ENCODE measurements around the gene PAPOLA. TPM values are rescaled to one million over a fixed set of nuclear protein-coding genes. Genes with fewer than 3 reads are reported as not detected.

PAPOLA gene
- total and polyA plus RNA-seq, 9 of the 15 experiments (the other 6 are each of a cell fraction or from before 2014, with no cell fraction given), result 51.1 to 199 (median 95.8) TPM

- no peak for TF ChIP-seq TRIM25 (IDR thresholded peaks at IDR 0.05; ENCODE audit: borderline replicate concordance)
- no peak for TF ChIP-seq SIX5 (IDR thresholded peaks at IDR 0.05; ENCODE audit: borderline replicate concordance in 1 of 2, insufficient read depth in 1 of 2, low read depth in 1 of 2, low read length in 2 of 2)
- no peak for TF ChIP-seq BRF1 (IDR thresholded peaks at IDR 0.05; ENCODE audit: borderline replicate concordance, extremely low read depth, insufficient read length)
- TF ChIP-seq TBL1XR1 (IDR thresholded peaks at IDR 0.05; ENCODE audit: low read length in 2 of 2), result no peak
- no peak for TF ChIP-seq JUN (IDR thresholded peaks at IDR 0.05; ENCODE audit: borderline replicate concordance, low read depth, low read length)
- no peak for TF ChIP-seq JUN (CRISPR knock-in tag; IDR thresholded peaks at IDR 0.05; ENCODE audit: borderline replicate concordance)
- no peak for TF ChIP-seq RBM15 (IDR thresholded peaks at IDR 0.05; ENCODE audit: insufficient read depth, low read length)
- TF ChIP-seq JUNB (CRISPR knock-in tag; conservative IDR thresholded peaks at IDR 0.05), result no peak
- TF ChIP-seq SMC3 (conservative IDR thresholded peaks at IDR 0.05; ENCODE audit: insufficient read depth, low read depth, low read length), result no peak
- TF ChIP-seq ZNF146 (CRISPR knock-in tag; IDR thresholded peaks at IDR 0.05; ENCODE audit: unreplicated experiment), result no peak
- no peak for TF ChIP-seq GTF2A2 (tag; IDR thresholded peaks at IDR 0.05)
Measured at GRCh38 chr14:96455588-96455987, 46.6 kb upstream of the PAPOLA start (continued).

All from K562 (cell line).